GM23338 (cell line): ENCODE results near the gene ENPP7. TPM values are rescaled to one million over a fixed set of nuclear protein-coding genes. Genes with fewer than 3 reads are reported as not detected.
A peak's percentile ranks its signal among the peaks of the same experiment; 100 is the strongest.

Source experiments
- ATAC-seq: fragments of 200-7000 bp; cut with Tn5 transposase; 3 replicates; pipeline ENCODE4 v1.9.1; 2020
- DNase-seq: peaks from one replicate; pipeline ENCODE4 v3.0.0-alpha.2; 2015; ENCODE audit warnings: low spot score
- H2AFZ ChIP-seq: fragments of 200-600 bp; sonication (generic); 2 replicates; pipeline ENCODE4 v1.8.0; 2016; ENCODE audit warnings: antibody characterized with exemption, mild to moderate bottlenecking, moderate library complexity
- H3F3A ChIP-seq: fragments of 200-600 bp; sonication (generic); replicated peaks from 2 replicates; pipeline ENCODE4 v1.8.0; 2017; ENCODE audit warnings: antibody characterized with exemption, mixed run types, low read depth
- H3K27ac ChIP-seq: fragments of 200-600 bp; sonication (generic); 2 replicates; pipeline ENCODE4 v1.6.1; 2016; ENCODE audit warnings: low read depth
- H3K27me3 ChIP-seq: fragments of 200-600 bp; sonication (generic); 2 replicates; pipeline ENCODE4 v1.8.0; 2016; ENCODE audit warnings: mild to moderate bottlenecking, mixed run types, moderate library complexity; ENCODE audit not compliant: insufficient read depth
- H3K36me3 ChIP-seq: fragments of 200-600 bp; sonication (generic); 2 replicates; pipeline ENCODE4 v1.8.0; 2016; ENCODE audit warnings: mild to moderate bottlenecking; ENCODE audit not compliant: insufficient read depth
- H3K4me1 ChIP-seq: fragments of 200-600 bp; sonication (generic); 2 replicates; pipeline ENCODE4 v1.8.0; 2016; ENCODE audit warnings: mild to moderate bottlenecking, moderate library complexity; ENCODE audit not compliant: insufficient read depth
- H3K4me2 ChIP-seq: fragments of 200-600 bp; sonication (generic); 2 replicates; pipeline ENCODE4 v1.7.1; 2017; ENCODE audit warnings: mixed run types
- H3K4me3 ChIP-seq: fragments of 200-600 bp; sonication (generic); 2 replicates; pipeline ENCODE4 v1.6.1; 2016; ENCODE audit warnings: mixed run types
- H3K79me2 ChIP-seq: fragments of 200-600 bp; sonication (generic); replicated peaks from 2 replicates; pipeline ENCODE4 v1.8.0; 2017; ENCODE audit warnings: mild to moderate bottlenecking; ENCODE audit not compliant: insufficient read depth
- H3K9me2 ChIP-seq: fragments of 200-600 bp; sonication (generic); 2 replicates; pipeline ENCODE4 v1.8.0; 2017; ENCODE audit not compliant: insufficient read depth
- H4K20me1 ChIP-seq: fragments of 200-600 bp; sonication (generic); replicated peaks from 2 replicates; pipeline ENCODE4 v1.8.0; 2017; ENCODE audit warnings: mild to moderate bottlenecking; ENCODE audit not compliant: insufficient read depth
- H3K27ac Mint-ChIP-seq: 2 replicates; pipeline ENCODE4 v1.8.0; 2020; ENCODE audit warnings: inconsistent platforms, mild to moderate bottlenecking, moderate library complexity, mixed read lengths
- H3K27me3 Mint-ChIP-seq: 3 replicates; pipeline ENCODE4 v1.8.0; 2022; ENCODE audit warnings: low read depth, mild to moderate bottlenecking, moderate library complexity, mixed read lengths, inconsistent platforms; ENCODE audit not compliant: insufficient read depth, poor library complexity
- H3K36me3 Mint-ChIP-seq: 3 replicates; pipeline ENCODE4 v1.8.0; 2021; ENCODE audit warnings: low read depth, mild to moderate bottlenecking, inconsistent platforms, moderate library complexity, mixed read lengths
- H3K4me1 Mint-ChIP-seq: 3 replicates; pipeline ENCODE4 v1.8.0; 2020; ENCODE audit warnings: mild to moderate bottlenecking, inconsistent platforms, mixed read lengths
- H3K4me3 Mint-ChIP-seq: 3 replicates; pipeline ENCODE4 v1.8.0; 2021; ENCODE audit warnings: moderate library complexity, mild to moderate bottlenecking, inconsistent platforms, mixed read lengths
- H3K9me3 Mint-ChIP-seq: 3 replicates; pipeline ENCODE4 v1.8.0; 2020; ENCODE audit warnings: moderate library complexity, mild to moderate bottlenecking, inconsistent platforms, mixed read lengths
- CREB1 ChIP-seq: fragments of 250-450 bp; sonication (Bioruptor Pico); IDR thresholded peaks from 2 replicates; pipeline ENCODE4 v1.5.0; 2020; ENCODE audit warnings: low read depth, mild to moderate bottlenecking, moderate library complexity
- EZH2 ChIP-seq: fragments of 200-600 bp; sonication (generic); IDR thresholded peaks from one replicate; pipeline ENCODE4 v1.8.0; 2017; ENCODE audit warnings: antibody characterized with exemption, mild to moderate bottlenecking, low read depth; ENCODE audit not compliant: unreplicated experiment
- EZH2phosphoT487 ChIP-seq: fragments of 200-600 bp; sonication (generic); IDR thresholded peaks from one replicate; pipeline ENCODE4 v1.8.1; 2018; ENCODE audit warnings: antibody characterized with exemption; ENCODE audit not compliant: unreplicated experiment
- NANOG ChIP-seq: IDR thresholded peaks from 2 replicates; pipeline ENCODE4 v1.6.1; 2016; ENCODE audit warnings: antibody characterized with exemption, borderline replicate concordance
- POLR2AphosphoS5 ChIP-seq: IDR thresholded peaks from 2 replicates; pipeline ENCODE4 v1.6.1; 2016; ENCODE audit warnings: antibody characterized with exemption, low read depth
- STAT1 ChIP-seq: IDR thresholded peaks from one replicate; pipeline ENCODE4 v1.6.1; 2016; ENCODE audit warnings: antibody characterized with exemption; ENCODE audit not compliant: unreplicated experiment
- polyA plus RNA-seq: library from polyadenylated mRNA; unstranded; fragments of >200 nt; fragmentation: Nextera tagmentation; extraction: Ambion mirVana; gene quantifications from 2 replicates; pipeline ENCODE4 v1.2.1, GENCODE V29; 2016
- total RNA-seq: library from RNA; depleted of rRNA; stranded (reverse); fragments of >200 nt; shearing (Covaris generic); gene quantifications from 2 replicates; pipeline ENCODE4 v1.2.3, GENCODE V29; 2014
- TF ChIP-seq, protein P1 (sequence below): fragments of 250-450 bp; sonication (Bioruptor Pico); IDR thresholded peaks from 2 replicates; pipeline ENCODE4 v1.5.0; 2020; ENCODE audit warnings: mild to moderate bottlenecking, moderate library complexity
- TF ChIP-seq, protein P2 (sequence below), 2 experiments: fragments of 200-600 bp in 1 of 2; sonication (generic) in 1 of 2; conservative IDR thresholded peaks; 2 replicates each; pipeline versions ENCODE4 v1.5.1 to v1.6.1; 2016 to 2017; ENCODE audit warnings: antibody characterized with exemption in 2 of 2, low read depth in 2 of 2, mild to moderate bottlenecking in 2 of 2, moderate library complexity in 1 of 2
- TF ChIP-seq, protein P3 (sequence below): IDR thresholded peaks from one replicate; pipeline ENCODE4 v1.6.1; 2018; ENCODE audit warnings: antibody characterized with exemption; ENCODE audit not compliant: unreplicated experiment

ENPP7 gene
- total and polyA plus RNA-seq, 2 experiments from 2014 or later = not detected

DNA sequence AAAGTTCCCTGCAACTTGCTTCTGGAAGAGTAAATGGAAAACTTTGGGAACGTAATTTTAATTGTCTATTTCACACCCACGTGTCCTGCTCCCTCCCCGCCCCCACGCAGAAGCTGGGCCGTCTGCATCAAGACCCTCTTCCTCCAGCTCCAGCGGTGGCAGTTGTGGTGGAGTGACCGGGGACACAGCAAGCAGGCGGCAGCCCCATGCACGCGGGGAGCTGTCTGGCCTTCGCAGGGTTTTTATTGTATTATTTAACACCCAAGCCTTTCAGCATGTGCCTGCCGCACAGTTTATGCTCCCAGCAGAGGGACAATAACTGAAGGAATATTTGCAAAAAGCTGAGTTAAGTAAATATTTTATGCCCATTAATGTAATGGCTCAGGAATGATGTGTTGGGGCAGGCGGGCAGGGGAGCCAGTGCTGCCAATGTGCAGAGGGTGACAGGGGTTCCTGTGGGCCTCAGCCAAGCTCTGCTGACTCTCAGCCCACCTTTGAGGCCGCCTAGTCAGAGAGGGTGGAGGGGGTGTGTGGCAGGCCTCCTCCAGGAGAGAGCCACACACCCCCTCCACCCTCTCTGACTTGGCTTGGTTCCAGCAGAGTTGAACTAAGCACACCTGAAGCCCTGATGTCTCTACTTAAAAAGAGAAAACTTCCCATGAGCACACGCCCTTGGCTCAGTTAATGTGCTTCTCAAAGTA, 32.4 kb upstream of the ENPP7 start:
- no peaks in the 10 kb centered on the region for H3F3A ChIP-seq
- peaks cover 41% of the 10 kb centered on the region for H3K4me1 Mint-ChIP-seq
- no peak overlapping the region for H2AFZ ChIP-seq
- DNase-seq (no peak), ATAC-seq (no peak)
- H4K20me1 ChIP-seq = no peaks in the 10 kb centered on the region
- no peak overlapping the region for H3K4me3 Mint-ChIP-seq
- no peaks in the 10 kb centered on the region for H3K36me3 ChIP-seq
- peaks cover 6% of the 10 kb centered on the region; the same call in 1 of the 2 replicates for H3K4me1 ChIP-seq
- peaks cover 14% of the 10 kb centered on the region for H3K27me3 Mint-ChIP-seq
- no peaks in the 10 kb centered on the region for H3K9me2 ChIP-seq
- TF ChIP-seq, protein P1, sequence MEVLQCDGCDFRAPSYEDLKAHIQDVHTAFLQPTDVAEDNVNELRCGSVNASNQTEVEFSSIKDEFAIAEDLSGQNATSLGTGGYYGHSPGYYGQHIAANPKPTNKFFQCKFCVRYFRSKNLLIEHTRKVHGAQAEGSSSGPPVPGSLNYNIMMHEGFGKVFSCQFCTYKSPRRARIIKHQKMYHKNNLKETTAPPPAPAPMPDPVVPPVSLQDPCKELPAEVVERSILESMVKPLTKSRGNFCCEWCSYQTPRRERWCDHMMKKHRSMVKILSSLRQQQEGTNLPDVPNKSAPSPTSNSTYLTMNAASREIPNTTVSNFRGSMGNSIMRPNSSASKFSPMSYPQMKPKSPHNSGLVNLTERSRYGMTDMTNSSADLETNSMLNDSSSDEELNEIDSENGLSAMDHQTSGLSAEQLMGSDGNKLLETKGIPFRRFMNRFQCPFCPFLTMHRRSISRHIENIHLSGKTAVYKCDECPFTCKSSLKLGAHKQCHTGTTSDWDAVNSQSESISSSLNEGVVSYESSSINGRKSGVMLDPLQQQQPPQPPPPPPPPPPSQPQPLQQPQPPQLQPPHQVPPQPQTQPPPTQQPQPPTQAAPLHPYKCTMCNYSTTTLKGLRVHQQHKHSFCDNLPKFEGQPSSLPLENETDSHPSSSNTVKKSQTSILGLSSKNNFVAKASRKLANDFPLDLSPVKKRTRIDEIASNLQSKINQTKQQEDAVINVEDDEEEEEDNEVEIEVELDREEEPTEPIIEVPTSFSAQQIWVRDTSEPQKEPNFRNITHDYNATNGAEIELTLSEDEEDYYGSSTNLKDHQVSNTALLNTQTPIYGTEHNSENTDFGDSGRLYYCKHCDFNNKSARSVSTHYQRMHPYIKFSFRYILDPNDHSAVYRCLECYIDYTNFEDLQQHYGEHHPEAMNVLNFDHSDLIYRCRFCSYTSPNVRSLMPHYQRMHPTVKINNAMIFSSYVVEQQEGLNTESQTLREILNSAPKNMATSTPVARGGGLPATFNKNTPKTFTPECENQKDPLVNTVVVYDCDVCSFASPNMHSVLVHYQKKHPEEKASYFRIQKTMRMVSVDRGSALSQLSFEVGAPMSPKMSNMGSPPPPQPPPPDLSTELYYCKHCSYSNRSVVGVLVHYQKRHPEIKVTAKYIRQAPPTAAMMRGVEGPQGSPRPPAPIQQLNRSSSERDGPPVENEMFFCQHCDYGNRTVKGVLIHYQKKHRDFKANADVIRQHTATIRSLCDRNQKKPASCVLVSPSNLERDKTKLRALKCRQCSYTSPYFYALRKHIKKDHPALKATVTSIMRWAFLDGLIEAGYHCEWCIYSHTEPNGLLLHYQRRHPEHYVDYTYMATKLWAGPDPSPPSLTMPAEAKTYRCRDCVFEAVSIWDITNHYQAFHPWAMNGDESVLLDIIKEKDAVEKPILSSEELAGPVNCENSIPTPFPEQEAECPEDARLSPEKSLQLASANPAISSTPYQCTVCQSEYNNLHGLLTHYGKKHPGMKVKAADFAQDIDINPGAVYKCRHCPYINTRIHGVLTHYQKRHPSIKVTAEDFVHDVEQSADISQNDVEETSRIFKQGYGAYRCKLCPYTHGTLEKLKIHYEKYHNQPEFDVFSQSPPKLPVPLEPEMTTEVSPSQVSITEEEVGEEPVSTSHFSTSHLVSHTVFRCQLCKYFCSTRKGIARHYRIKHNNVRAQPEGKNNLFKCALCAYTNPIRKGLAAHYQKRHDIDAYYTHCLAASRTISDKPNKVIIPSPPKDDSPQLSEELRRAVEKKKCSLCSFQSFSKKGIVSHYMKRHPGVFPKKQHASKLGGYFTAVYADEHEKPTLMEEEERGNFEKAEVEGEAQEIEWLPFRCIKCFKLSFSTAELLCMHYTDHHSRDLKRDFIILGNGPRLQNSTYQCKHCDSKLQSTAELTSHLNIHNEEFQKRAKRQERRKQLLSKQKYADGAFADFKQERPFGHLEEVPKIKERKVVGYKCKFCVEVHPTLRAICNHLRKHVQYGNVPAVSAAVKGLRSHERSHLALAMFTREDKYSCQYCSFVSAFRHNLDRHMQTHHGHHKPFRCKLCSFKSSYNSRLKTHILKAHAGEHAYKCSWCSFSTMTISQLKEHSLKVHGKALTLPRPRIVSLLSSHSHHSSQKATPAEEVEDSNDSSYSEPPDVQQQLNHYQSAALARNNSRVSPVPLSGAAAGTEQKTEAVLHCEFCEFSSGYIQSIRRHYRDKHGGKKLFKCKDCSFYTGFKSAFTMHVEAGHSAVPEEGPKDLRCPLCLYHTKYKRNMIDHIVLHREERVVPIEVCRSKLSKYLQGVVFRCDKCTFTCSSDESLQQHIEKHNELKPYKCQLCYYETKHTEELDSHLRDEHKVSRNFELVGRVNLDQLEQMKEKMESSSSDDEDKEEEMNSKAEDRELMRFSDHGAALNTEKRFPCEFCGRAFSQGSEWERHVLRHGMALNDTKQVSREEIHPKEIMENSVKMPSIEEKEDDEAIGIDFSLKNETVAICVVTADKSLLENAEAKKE (CRISPR knock-in tag) = no peak
- H3K27me3 ChIP-seq = no peaks in the 10 kb centered on the region
- no peak overlapping the region for H3K27ac Mint-ChIP-seq
- no peak overlapping the region for H3K27ac ChIP-seq
- H3K4me2 ChIP-seq = no peak overlapping the region
- H3K9me3 Mint-ChIP-seq = no peaks in the 10 kb centered on the region; the same call in 2 of the 3 replicates
- H3K4me3 ChIP-seq = no peak overlapping the region
- no peaks in the 10 kb centered on the region for H3K79me2 ChIP-seq
- H3K36me3 Mint-ChIP-seq = no peaks in the 10 kb centered on the region

DNA sequence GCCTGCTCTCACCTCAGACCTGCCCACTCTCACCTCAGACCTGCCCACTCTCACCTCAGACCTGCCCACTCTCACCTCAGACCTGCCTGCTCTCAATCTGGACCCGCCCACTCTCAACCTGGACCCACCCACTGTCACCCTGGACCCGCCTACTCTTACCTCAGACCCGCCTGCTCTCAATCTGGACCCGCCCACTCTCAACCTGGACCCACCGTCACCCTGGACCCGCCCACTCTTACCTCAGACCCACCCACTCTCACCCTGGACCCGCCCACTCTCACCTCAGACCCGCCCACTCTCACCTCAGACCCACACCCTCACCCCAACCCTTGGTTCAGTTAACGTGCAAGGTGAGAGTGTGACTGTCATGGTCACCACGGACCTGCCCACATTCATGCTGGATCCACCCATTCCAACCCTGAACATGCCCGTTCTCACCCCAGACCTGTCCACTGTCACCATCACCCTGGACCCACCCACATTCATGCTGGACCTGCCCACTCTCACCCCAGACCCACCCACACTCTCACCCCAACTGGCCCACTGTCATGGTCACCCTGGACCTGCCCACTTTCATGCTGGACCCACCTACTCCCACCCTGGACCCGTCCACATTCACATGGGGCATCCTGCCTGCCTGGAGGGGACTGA, 31.2 kb upstream of the ENPP7 start:
- Histone ChIP-seq H3K4me3 (no peak overlapping the region), H3K79me2 (no peaks in the 10 kb centered on the region), H3K4me1 (peaks cover 6% of the 10 kb centered on the region; the same call in 1 of the 2 replicates), H3F3A (no peaks in the 10 kb centered on the region), H3K36me3 (no peaks in the 10 kb centered on the region), H3K4me2 (no peak overlapping the region), H3K27me3 (no peaks in the 10 kb centered on the region), H2AFZ (no peak overlapping the region), H3K9me2 (no peaks in the 10 kb centered on the region), H3K27ac (no peak overlapping the region), H4K20me1 (no peaks in the 10 kb centered on the region)
- no peak overlapping the region for H3K27ac Mint-ChIP-seq
- no peak overlapping the region for H3K4me3 Mint-ChIP-seq
- ATAC-seq = peak; percentile 46
- DNase-seq = peak; percentile 48
- no peaks in the 10 kb centered on the region; the same call in 1 of the 3 replicates for H3K9me3 Mint-ChIP-seq
- H3K4me1 Mint-ChIP-seq = peaks cover 45% of the 10 kb centered on the region
- peaks cover 12% of the 10 kb centered on the region for H3K27me3 Mint-ChIP-seq
- H3K36me3 Mint-ChIP-seq = no peaks in the 10 kb centered on the region
- no peak for TF ChIP-seq POLR2AphosphoS5
- no peak for TF ChIP-seq STAT1
- no peak for TF ChIP-seq CREB1 (CRISPR knock-in tag)
- no peak for TF ChIP-seq EZH2phosphoT487
- no peak for TF ChIP-seq NANOG
- TF ChIP-seq, protein P2, sequence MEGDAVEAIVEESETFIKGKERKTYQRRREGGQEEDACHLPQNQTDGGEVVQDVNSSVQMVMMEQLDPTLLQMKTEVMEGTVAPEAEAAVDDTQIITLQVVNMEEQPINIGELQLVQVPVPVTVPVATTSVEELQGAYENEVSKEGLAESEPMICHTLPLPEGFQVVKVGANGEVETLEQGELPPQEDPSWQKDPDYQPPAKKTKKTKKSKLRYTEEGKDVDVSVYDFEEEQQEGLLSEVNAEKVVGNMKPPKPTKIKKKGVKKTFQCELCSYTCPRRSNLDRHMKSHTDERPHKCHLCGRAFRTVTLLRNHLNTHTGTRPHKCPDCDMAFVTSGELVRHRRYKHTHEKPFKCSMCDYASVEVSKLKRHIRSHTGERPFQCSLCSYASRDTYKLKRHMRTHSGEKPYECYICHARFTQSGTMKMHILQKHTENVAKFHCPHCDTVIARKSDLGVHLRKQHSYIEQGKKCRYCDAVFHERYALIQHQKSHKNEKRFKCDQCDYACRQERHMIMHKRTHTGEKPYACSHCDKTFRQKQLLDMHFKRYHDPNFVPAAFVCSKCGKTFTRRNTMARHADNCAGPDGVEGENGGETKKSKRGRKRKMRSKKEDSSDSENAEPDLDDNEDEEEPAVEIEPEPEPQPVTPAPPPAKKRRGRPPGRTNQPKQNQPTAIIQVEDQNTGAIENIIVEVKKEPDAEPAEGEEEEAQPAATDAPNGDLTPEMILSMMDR (conservative IDR thresholded peaks at IDR 0.05; ENCODE audit: low read depth in 2 of 2) = no peak
- TF ChIP-seq EZH2 = no peak
- TF ChIP-seq, protein P3, sequence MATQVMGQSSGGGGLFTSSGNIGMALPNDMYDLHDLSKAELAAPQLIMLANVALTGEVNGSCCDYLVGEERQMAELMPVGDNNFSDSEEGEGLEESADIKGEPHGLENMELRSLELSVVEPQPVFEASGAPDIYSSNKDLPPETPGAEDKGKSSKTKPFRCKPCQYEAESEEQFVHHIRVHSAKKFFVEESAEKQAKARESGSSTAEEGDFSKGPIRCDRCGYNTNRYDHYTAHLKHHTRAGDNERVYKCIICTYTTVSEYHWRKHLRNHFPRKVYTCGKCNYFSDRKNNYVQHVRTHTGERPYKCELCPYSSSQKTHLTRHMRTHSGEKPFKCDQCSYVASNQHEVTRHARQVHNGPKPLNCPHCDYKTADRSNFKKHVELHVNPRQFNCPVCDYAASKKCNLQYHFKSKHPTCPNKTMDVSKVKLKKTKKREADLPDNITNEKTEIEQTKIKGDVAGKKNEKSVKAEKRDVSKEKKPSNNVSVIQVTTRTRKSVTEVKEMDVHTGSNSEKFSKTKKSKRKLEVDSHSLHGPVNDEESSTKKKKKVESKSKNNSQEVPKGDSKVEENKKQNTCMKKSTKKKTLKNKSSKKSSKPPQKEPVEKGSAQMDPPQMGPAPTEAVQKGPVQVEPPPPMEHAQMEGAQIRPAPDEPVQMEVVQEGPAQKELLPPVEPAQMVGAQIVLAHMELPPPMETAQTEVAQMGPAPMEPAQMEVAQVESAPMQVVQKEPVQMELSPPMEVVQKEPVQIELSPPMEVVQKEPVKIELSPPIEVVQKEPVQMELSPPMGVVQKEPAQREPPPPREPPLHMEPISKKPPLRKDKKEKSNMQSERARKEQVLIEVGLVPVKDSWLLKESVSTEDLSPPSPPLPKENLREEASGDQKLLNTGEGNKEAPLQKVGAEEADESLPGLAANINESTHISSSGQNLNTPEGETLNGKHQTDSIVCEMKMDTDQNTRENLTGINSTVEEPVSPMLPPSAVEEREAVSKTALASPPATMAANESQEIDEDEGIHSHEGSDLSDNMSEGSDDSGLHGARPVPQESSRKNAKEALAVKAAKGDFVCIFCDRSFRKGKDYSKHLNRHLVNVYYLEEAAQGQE = no peak
